ENCODE measurements around the gene TTF2. TPM values are rescaled to one million over a fixed set of nuclear protein-coding genes. Genes with fewer than 3 reads are reported as not detected.

The TTF2 gene
- total and polyA plus RNA-seq, 2 of the 8 experiments (the other 6 are each of a cell fraction or from before 2014, with no cell fraction given): 16.9 to 89.6 TPM

DNA sequence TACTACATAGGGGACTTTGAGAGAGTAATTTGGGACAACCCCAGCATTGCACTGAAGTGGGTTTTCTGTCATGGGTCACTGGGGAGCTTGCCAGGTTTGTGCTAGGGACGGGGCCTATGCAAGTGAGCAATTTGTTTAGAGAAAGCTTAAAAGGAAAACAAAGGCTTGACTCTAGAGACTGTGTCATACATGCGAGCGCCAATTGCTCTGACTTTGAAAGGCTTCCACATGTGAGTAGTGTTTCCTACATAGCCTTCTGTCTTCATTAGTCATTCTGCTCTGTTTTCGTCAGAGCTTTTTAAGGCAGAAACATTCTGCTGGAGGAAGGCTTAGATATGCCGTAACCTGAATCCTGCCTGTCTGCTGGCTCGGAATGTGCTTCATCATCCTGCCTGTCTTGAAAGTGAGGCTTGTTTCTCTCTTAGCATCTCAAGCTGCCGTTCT, 33.0 kb downstream of the TTF2 start:
- ChIA-PET CTCF (ENCODE audit: partially characterized antibody) (interaction anchor here (0.7 to 7.5 kb wide), 23 partner anchors 8 to 329 kb away, joined by 3 to 52 read pairs (median 4); partner anchors contain the start of genes TRIM45 and TTF2), POLR2A (ENCODE audit: partially characterized antibody) (interaction anchor here (0.7 to 1.9 kb wide), 7 partner anchors 13 to 33 kb away, joined by 3 to 10 read pairs (median 4); partner anchors contain the start of gene TTF2)
- Histone ChIP-seq H3K4me3 (ENCODE audit: extremely low read depth in 1 of 4, insufficient read depth in 2 of 4, low read depth in 3 of 4, low read length in 4 of 4) (no peak overlapping the region), H3K9ac (replicated peaks in 1 of 4; ENCODE audit: extremely low read depth in 1 of 4, low read depth in 3 of 4, low read length in 3 of 4) (no peak overlapping the region; a peak in 2 of 7 replicates), H3K14ac (ENCODE audit: insufficient read length) (no peak overlapping the region), H2BK20ac (ENCODE audit: low read length) (no peak overlapping the region), H3K23ac (ENCODE audit: insufficient read length) (no peak overlapping the region), H2BK5ac (ENCODE audit: low read depth, low read length) (peak overlapping the region; percentile 6; the same call in 1 of the 2 replicates), H3K4me2 (ENCODE audit: insufficient read depth in 1 of 2, low read depth in 2 of 2, low read length in 2 of 2) (no peak overlapping the region), H3K18ac (ENCODE audit: extremely low read depth, low read length) (no peak overlapping the region), H3K36me3 (ENCODE audit: control insufficient read depth in 2 of 4, insufficient read depth in 4 of 4, low read length in 3 of 4) (peaks cover 36 to 88% (median 71%) of the 10 kb centered on the region in 4 experiments), H4K20me1 (replicated peaks in 1 of 2; ENCODE audit: control insufficient read depth in 1 of 2, insufficient read depth in 2 of 2, low read length in 2 of 2) (no peaks in the 10 kb centered on the region), H4K91ac (replicated peaks; ENCODE audit: insufficient read length, low read length) (no peak overlapping the region), H3K56ac (replicated peaks; ENCODE audit: insufficient read length, low read depth, low read length) (no peak overlapping the region), H3K27ac (ENCODE audit: low read depth, low read length) (peak overlapping the region; percentile 54), H2BK12ac (ENCODE audit: low read depth, low read length) (no peak overlapping the region), H3K9me3 (ENCODE audit: insufficient read depth in 2 of 2, low read depth in 1 of 2, low read length in 1 of 2) (no peaks in the 10 kb centered on the region), H3K79me1 (ENCODE audit: low read depth, low read length) (no peaks in the 10 kb centered on the region), H2AK5ac (ENCODE audit: low read depth, low read length) (no peak overlapping the region), H2AFZ (ENCODE audit: low read length) (no peak overlapping the region), H2BK15ac (ENCODE audit: low read length) (no peak overlapping the region), H3K23me2 (ENCODE audit: low read depth, low read length) (no peaks in the 10 kb centered on the region), H4K8ac (ENCODE audit: extremely low read depth, insufficient read depth, low read length) (no peak overlapping the region), H3K4me1 (replicated peaks in 1 of 4; ENCODE audit: control insufficient read depth in 3 of 4, insufficient read depth in 4 of 4, low read length in 3 of 4) (peaks cover 0 to 9% (median 2%) of the 10 kb centered on the region in 4 experiments; a peak in 2 of 7 replicates), H3K4ac (replicated peaks; ENCODE audit: insufficient read length, low read depth, low read length) (no peak overlapping the region), H3K79me2 (ENCODE audit: control insufficient read depth in 1 of 2, insufficient read depth in 2 of 2, low read length in 2 of 2) (no peaks in the 10 kb centered on the region), H4K5ac (ENCODE audit: insufficient read length, low read depth, low read length) (no peak overlapping the region), H2BK120ac (replicated peaks; ENCODE audit: low read depth, low read length) (no peak overlapping the region), H3K27me3 (replicated peaks in 1 of 4; ENCODE audit: control insufficient read depth in 3 of 4, extremely low read depth in 1 of 4, insufficient read depth in 3 of 4, low read length in 3 of 4) (no peaks in the 10 kb centered on the region)
- DNase-seq (ENCODE audit: low read depth in 1 of 2, low spot score in 2 of 2): peak in 1 of 2 experiments; percentile 29
- FAIRE-seq: no peak
- TF ChIP-seq MAFK (IDR thresholded peaks at IDR 0.05; ENCODE audit: low read depth, low read length): peak; percentile 54; the same call in 1 of the 2 replicates
- no peak for TF ChIP-seq PHF8 (conservative IDR thresholded peaks at IDR 0.05; ENCODE audit: low read depth, low read length)
- TF ChIP-seq SIRT6 (IDR thresholded peaks at IDR 0.05; ENCODE audit: low read length): no peak
- peak; percentile 65 for TF ChIP-seq BACH1 (IDR thresholded peaks at IDR 0.05; ENCODE audit: low read length)
- peak; percentile 66 for TF ChIP-seq TEAD4 (IDR thresholded peaks at IDR 0.05; ENCODE audit: low read depth, low read length)
- WGBS, 2 experiments (ENCODE audit: extremely low coverage in 1 of 2, insufficient coverage in 1 of 2, insufficient read length in 1 of 2, insufficient replicate concordance in 2 of 2, low coverage in 1 of 2, low lambda C conversion rate in 2 of 2, missing lambda C conversion rate in 1 of 2): 84% methylated on average over 7 of the region's 7 CpGs; no CpG with 5 or more reads in 1 of the 2 experiments
